GM23338 (cell line): ENCODE results near the gene ATP8A2. TPM values are rescaled to one million over a fixed set of nuclear protein-coding genes. Genes with fewer than 3 reads are reported as not detected.

Experiments used
- ATAC-seq: fragments of 200-7000 bp; cut with Tn5 transposase; 3 replicates; pipeline ENCODE4 v1.9.1; 2020
- DNase-seq: peaks from one replicate; pipeline ENCODE4 v3.0.0-alpha.2; 2015; ENCODE audit warnings: low spot score
- H2AFZ ChIP-seq: fragments of 200-600 bp; sonication (generic); 2 replicates; pipeline ENCODE4 v1.8.0; 2016; ENCODE audit warnings: antibody characterized with exemption, mild to moderate bottlenecking, moderate library complexity
- H3F3A ChIP-seq: fragments of 200-600 bp; sonication (generic); replicated peaks from 2 replicates; pipeline ENCODE4 v1.8.0; 2017; ENCODE audit warnings: antibody characterized with exemption, mixed run types, low read depth
- H3K27ac ChIP-seq: fragments of 200-600 bp; sonication (generic); 2 replicates; pipeline ENCODE4 v1.6.1; 2016; ENCODE audit warnings: low read depth
- H3K27me3 ChIP-seq: fragments of 200-600 bp; sonication (generic); 2 replicates; pipeline ENCODE4 v1.8.0; 2016; ENCODE audit warnings: mild to moderate bottlenecking, mixed run types, moderate library complexity; ENCODE audit not compliant: insufficient read depth
- H3K36me3 ChIP-seq: fragments of 200-600 bp; sonication (generic); 2 replicates; pipeline ENCODE4 v1.8.0; 2016; ENCODE audit warnings: mild to moderate bottlenecking; ENCODE audit not compliant: insufficient read depth
- H3K4me1 ChIP-seq: fragments of 200-600 bp; sonication (generic); 2 replicates; pipeline ENCODE4 v1.8.0; 2016; ENCODE audit warnings: mild to moderate bottlenecking, moderate library complexity; ENCODE audit not compliant: insufficient read depth
- H3K4me2 ChIP-seq: fragments of 200-600 bp; sonication (generic); 2 replicates; pipeline ENCODE4 v1.7.1; 2017; ENCODE audit warnings: mixed run types
- H3K4me3 ChIP-seq: fragments of 200-600 bp; sonication (generic); 2 replicates; pipeline ENCODE4 v1.6.1; 2016; ENCODE audit warnings: mixed run types
- H3K79me2 ChIP-seq: fragments of 200-600 bp; sonication (generic); replicated peaks from 2 replicates; pipeline ENCODE4 v1.8.0; 2017; ENCODE audit warnings: mild to moderate bottlenecking; ENCODE audit not compliant: insufficient read depth
- H3K9me2 ChIP-seq: fragments of 200-600 bp; sonication (generic); 2 replicates; pipeline ENCODE4 v1.8.0; 2017; ENCODE audit not compliant: insufficient read depth
- H4K20me1 ChIP-seq: fragments of 200-600 bp; sonication (generic); replicated peaks from 2 replicates; pipeline ENCODE4 v1.8.0; 2017; ENCODE audit warnings: mild to moderate bottlenecking; ENCODE audit not compliant: insufficient read depth
- H3K27ac Mint-ChIP-seq: 2 replicates; pipeline ENCODE4 v1.8.0; 2020; ENCODE audit warnings: inconsistent platforms, mild to moderate bottlenecking, moderate library complexity, mixed read lengths
- H3K27me3 Mint-ChIP-seq: 3 replicates; pipeline ENCODE4 v1.8.0; 2022; ENCODE audit warnings: low read depth, mild to moderate bottlenecking, moderate library complexity, mixed read lengths, inconsistent platforms; ENCODE audit not compliant: insufficient read depth, poor library complexity
- H3K36me3 Mint-ChIP-seq: 3 replicates; pipeline ENCODE4 v1.8.0; 2021; ENCODE audit warnings: low read depth, mild to moderate bottlenecking, inconsistent platforms, moderate library complexity, mixed read lengths
- H3K4me1 Mint-ChIP-seq: 3 replicates; pipeline ENCODE4 v1.8.0; 2020; ENCODE audit warnings: mild to moderate bottlenecking, inconsistent platforms, mixed read lengths
- H3K4me3 Mint-ChIP-seq: 3 replicates; pipeline ENCODE4 v1.8.0; 2021; ENCODE audit warnings: moderate library complexity, mild to moderate bottlenecking, inconsistent platforms, mixed read lengths
- H3K9me3 Mint-ChIP-seq: 3 replicates; pipeline ENCODE4 v1.8.0; 2020; ENCODE audit warnings: moderate library complexity, mild to moderate bottlenecking, inconsistent platforms, mixed read lengths
- CREB1 ChIP-seq: fragments of 250-450 bp; sonication (Bioruptor Pico); IDR thresholded peaks from 2 replicates; pipeline ENCODE4 v1.5.0; 2020; ENCODE audit warnings: low read depth, mild to moderate bottlenecking, moderate library complexity
- ETS1 ChIP-seq: IDR thresholded peaks from 2 replicates; pipeline ENCODE4 v1.6.1; 2016; ENCODE audit warnings: antibody characterized with exemption
- JUNB ChIP-seq: IDR thresholded peaks from one replicate; pipeline ENCODE4 v1.6.1; 2016; ENCODE audit warnings: antibody characterized with exemption; ENCODE audit not compliant: unreplicated experiment
- POLR2AphosphoS5 ChIP-seq: IDR thresholded peaks from 2 replicates; pipeline ENCODE4 v1.6.1; 2016; ENCODE audit warnings: antibody characterized with exemption, low read depth
- ZNF114 ChIP-seq: fragments of 250-450 bp; sonication (Bioruptor Pico); IDR thresholded peaks from 2 replicates; pipeline ENCODE4 v1.5.0; 2020; ENCODE audit warnings: mild to moderate bottlenecking, moderate library complexity
- ZNF331 ChIP-seq: fragments of 250-450 bp; sonication (Bioruptor Pico); IDR thresholded peaks from 2 replicates; pipeline ENCODE4 v1.5.0; 2020; ENCODE audit warnings: low read depth, mild to moderate bottlenecking, moderate library complexity
- ZNF462 ChIP-seq: fragments of 250-450 bp; sonication (Bioruptor Pico); IDR thresholded peaks from 2 replicates; pipeline ENCODE4 v1.5.0; 2020; ENCODE audit warnings: mild to moderate bottlenecking, moderate library complexity
- polyA plus RNA-seq: library from polyadenylated mRNA; unstranded; fragments of >200 nt; fragmentation: Nextera tagmentation; extraction: Ambion mirVana; gene quantifications from 2 replicates; pipeline ENCODE4 v1.2.1, GENCODE V29; 2016
- total RNA-seq: library from RNA; depleted of rRNA; stranded (reverse); fragments of >200 nt; shearing (Covaris generic); gene quantifications from 2 replicates; pipeline ENCODE4 v1.2.3, GENCODE V29; 2014
- TF ChIP-seq, protein P1 (sequence below), 2 experiments: fragments of 200-600 bp in 1 of 2; sonication (generic) in 1 of 2; conservative IDR thresholded peaks; 2 replicates each; pipeline versions ENCODE4 v1.5.1 to v1.6.1; 2016 to 2017; ENCODE audit warnings: antibody characterized with exemption in 2 of 2, low read depth in 2 of 2, mild to moderate bottlenecking in 2 of 2, moderate library complexity in 1 of 2

ATP8A2 gene
- total and polyA plus RNA-seq, 2 experiments from 2014 or later: 5.7 to 8.8 TPM

- TF ChIP-seq ZNF331 (CRISPR knock-in tag) (no peak), POLR2AphosphoS5 (no peak), ZNF114 (no peak), CREB1 (CRISPR knock-in tag) (no peak), JUNB (no peak), ZNF462 (no peak), ETS1 (no peak)
- TF ChIP-seq, protein P1, sequence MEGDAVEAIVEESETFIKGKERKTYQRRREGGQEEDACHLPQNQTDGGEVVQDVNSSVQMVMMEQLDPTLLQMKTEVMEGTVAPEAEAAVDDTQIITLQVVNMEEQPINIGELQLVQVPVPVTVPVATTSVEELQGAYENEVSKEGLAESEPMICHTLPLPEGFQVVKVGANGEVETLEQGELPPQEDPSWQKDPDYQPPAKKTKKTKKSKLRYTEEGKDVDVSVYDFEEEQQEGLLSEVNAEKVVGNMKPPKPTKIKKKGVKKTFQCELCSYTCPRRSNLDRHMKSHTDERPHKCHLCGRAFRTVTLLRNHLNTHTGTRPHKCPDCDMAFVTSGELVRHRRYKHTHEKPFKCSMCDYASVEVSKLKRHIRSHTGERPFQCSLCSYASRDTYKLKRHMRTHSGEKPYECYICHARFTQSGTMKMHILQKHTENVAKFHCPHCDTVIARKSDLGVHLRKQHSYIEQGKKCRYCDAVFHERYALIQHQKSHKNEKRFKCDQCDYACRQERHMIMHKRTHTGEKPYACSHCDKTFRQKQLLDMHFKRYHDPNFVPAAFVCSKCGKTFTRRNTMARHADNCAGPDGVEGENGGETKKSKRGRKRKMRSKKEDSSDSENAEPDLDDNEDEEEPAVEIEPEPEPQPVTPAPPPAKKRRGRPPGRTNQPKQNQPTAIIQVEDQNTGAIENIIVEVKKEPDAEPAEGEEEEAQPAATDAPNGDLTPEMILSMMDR (conservative IDR thresholded peaks at IDR 0.05; ENCODE audit: low read depth in 2 of 2): no peak
- Mint-ChIP-seq H3K27ac (no peak overlapping the region), H3K36me3 (no peaks in the 10 kb centered on the region), H3K27me3 (peaks cover 6% of the 10 kb centered on the region), H3K4me3 (no peak overlapping the region), H3K4me1 (peaks cover 8% of the 10 kb centered on the region; the same call in 2 of the 3 replicates), H3K9me3 (no peaks in the 10 kb centered on the region)
- Histone ChIP-seq H3K36me3 (no peaks in the 10 kb centered on the region), H2AFZ (no peak overlapping the region), H4K20me1 (no peaks in the 10 kb centered on the region), H3K4me2 (no peak overlapping the region), H3K4me3 (no peak overlapping the region), H3K9me2 (no peaks in the 10 kb centered on the region), H3K79me2 (no peaks in the 10 kb centered on the region; the same call in 1 of the 2 replicates), H3K27me3 (no peaks in the 10 kb centered on the region), H3F3A (no peaks in the 10 kb centered on the region), H3K27ac (no peak overlapping the region), H3K4me1 (no peaks in the 10 kb centered on the region; the same call in 1 of the 2 replicates)
- no peak for ATAC-seq
- no peak for DNase-seq
Measured at GRCh38 chr13:25502551-25502950, 130.8 kb downstream of the ATP8A2 start.
